Vagina (tissue), 2 donors: ENCODE results near the gene ID1.

ENCODE experiments used
- CTCF ChIP-seq, 3 experiments: fragments of 450-650 bp in 2 of 3; fragments of 200-600 bp in 1 of 3; sonication (generic) in 1 of 3; IDR thresholded peaks; one replicate each; pipeline ENCODE4 v1.5.1; 2017 to 2019; ENCODE audit warnings: antibody characterized with exemption in 3 of 3, mild to moderate bottlenecking in 2 of 3, moderate library complexity in 2 of 3
- POLR2A ChIP-seq, 2 donors: fragments of 450-650 bp; IDR thresholded peaks; one replicate each; pipeline ENCODE4 v1.6.1; 2017; ENCODE audit warnings: antibody characterized with exemption in 2 of 2, mild to moderate bottlenecking in 2 of 2, moderate library complexity in 2 of 2
- POLR2AphosphoS5 ChIP-seq, 2 donors: sonication (generic); formaldehyde crosslinking; IDR thresholded peaks; one replicate each; pipeline ENCODE4 v1.9.0; 2017; ENCODE audit warnings: antibody characterized with exemption in 2 of 2, mild to moderate bottlenecking in 2 of 2, low read depth in 1 of 2; ENCODE audit not compliant: insufficient read depth in 1 of 2

- no peak for TF ChIP-seq CTCF (IDR thresholded peaks at IDR 0.05)
- no peak for TF ChIP-seq POLR2A (IDR thresholded peaks at IDR 0.05)
- TF ChIP-seq POLR2AphosphoS5 (IDR thresholded peaks at IDR 0.05; ENCODE audit: insufficient read depth in 1 of 2, low read depth in 1 of 2), result peak; percentile 28 to 51
Measured at GRCh38 chr20:31593221-31594001, 11.7 kb upstream of the ID1 start.
